Muscle layer of duodenum (tissue), 2 donors: ENCODE data around the gene MGA.
A peak's percentile ranks its signal among the peaks of the same experiment; 100 is the strongest.

Source experiments
- H3K27ac ChIP-seq: one replicate; pipeline ENCODE4 v1.7.0; 2013; ENCODE audit warnings: mild to moderate bottlenecking, low read length
- H3K27me3 ChIP-seq: one replicate; pipeline ENCODE4 v1.7.0; 2013; ENCODE audit warnings: low read depth, mild to moderate bottlenecking, control low read depth, low read length
- H3K36me3 ChIP-seq, 2 donors: one replicate each; pipeline ENCODE4 v1.7.0; 2013; ENCODE audit warnings: low read length in 2 of 2, control low read depth in 1 of 2, mild to moderate bottlenecking in 1 of 2; ENCODE audit not compliant: insufficient read depth in 2 of 2, control insufficient read depth in 1 of 2
- H3K4me1 ChIP-seq, 2 donors: one replicate each; pipeline ENCODE4 v1.7.0; 2013; ENCODE audit warnings: low read length in 2 of 2, mild to moderate bottlenecking in 2 of 2, control low read depth in 1 of 2, moderate library complexity in 1 of 2; ENCODE audit not compliant: insufficient read depth in 2 of 2, control insufficient read depth in 1 of 2
- H3K4me3 ChIP-seq, 2 donors: one replicate each; pipeline ENCODE4 v1.7.0; 2013; ENCODE audit warnings: low read length in 2 of 2, low read depth in 1 of 2, mild to moderate bottlenecking in 1 of 2
- H3K9me3 ChIP-seq, 2 donors: one replicate each; pipeline ENCODE4 v1.7.0; 2013; ENCODE audit warnings: low read length in 2 of 2, control low read depth in 1 of 2, mild to moderate bottlenecking in 1 of 2; ENCODE audit not compliant: control insufficient read depth in 1 of 2
- donor health status: healthy.

The MGA gene

GRCh38 chr15:41659190-41659589 lies 1.0 kb upstream of the MGA start:
- Histone ChIP-seq H3K27ac (no peak overlapping the region), H3K9me3 (no peaks in the 10 kb centered on the region), H3K4me1 (peaks cover 12 to 20% of the 10 kb centered on the region in 2 donors), H3K27me3 (no peaks in the 10 kb centered on the region), H3K4me3 (no peak overlapping the region), H3K36me3 (no peaks in the 10 kb centered on the region)

GRCh38 chr15:41659855-41660234 lies 360 bp upstream of the MGA start:
- no peaks in the 10 kb centered on the region for H3K9me3 ChIP-seq
- peaks cover 12 to 20% of the 10 kb centered on the region in 2 donors for H3K4me1 ChIP-seq
- no peak overlapping the region for H3K27ac ChIP-seq
- H3K27me3 ChIP-seq: no peaks in the 10 kb centered on the region
- no peaks in the 10 kb centered on the region for H3K36me3 ChIP-seq
- peak overlapping the region; percentile 71 to 76 for H3K4me3 ChIP-seq

GRCh38 chr15:41661078-41661517 lies 893 bp downstream of the MGA start:
- H3K36me3 ChIP-seq: no peaks in the 10 kb centered on the region
- peaks cover 12 to 20% of the 10 kb centered on the region in 2 donors for H3K4me1 ChIP-seq
- H3K9me3 ChIP-seq: no peaks in the 10 kb centered on the region
- H3K4me3 ChIP-seq: peak overlapping the region; percentile 71 to 76
- peak overlapping the region; percentile 80 for H3K27ac ChIP-seq
- H3K27me3 ChIP-seq: no peaks in the 10 kb centered on the region

GRCh38 chr15:41661518-41662225 lies 1.5 kb downstream of the MGA start:
- Histone ChIP-seq H3K27me3 (no peaks in the 10 kb centered on the region), H3K9me3 (no peaks in the 10 kb centered on the region), H3K4me3 (peak overlapping the region; percentile 71 to 76), H3K27ac (peak overlapping the region; percentile 80), H3K4me1 (peaks cover 12 to 20% of the 10 kb centered on the region in 2 donors), H3K36me3 (no peaks in the 10 kb centered on the region)

- Histone ChIP-seq H3K4me1 (peaks cover 5% of the 10 kb centered on the region in 2 donors), H3K36me3 (no peaks in the 10 kb centered on the region), H3K9me3 (no peaks in the 10 kb centered on the region), H3K27me3 (no peaks in the 10 kb centered on the region), H3K4me3 (no peak overlapping the region), H3K27ac (no peak overlapping the region)
Observed at GRCh38 chr15:41666353-41666920, 6.2 kb downstream of the MGA start.

- H3K4me1 ChIP-seq: no peaks in the 10 kb centered on the region
- H3K36me3 ChIP-seq: no peaks in the 10 kb centered on the region
- no peak overlapping the region for H3K27ac ChIP-seq
- H3K9me3 ChIP-seq: no peaks in the 10 kb centered on the region
- no peaks in the 10 kb centered on the region for H3K27me3 ChIP-seq
- no peak overlapping the region for H3K4me3 ChIP-seq
Observed at GRCh38 chr15:41669701-41670100, 9.5 kb downstream of the MGA start.

- no peaks in the 10 kb centered on the region for H3K27me3 ChIP-seq
- no peak overlapping the region for H3K4me3 ChIP-seq
- no peaks in the 10 kb centered on the region for H3K4me1 ChIP-seq
- H3K36me3 ChIP-seq: no peaks in the 10 kb centered on the region
- no peak overlapping the region for H3K27ac ChIP-seq
- no peaks in the 10 kb centered on the region for H3K9me3 ChIP-seq
Observed at GRCh38 chr15:41671656-41672648, 11.7 kb downstream of the MGA start.

GRCh38 chr15:41675337-41675736 lies 15.1 kb downstream of the MGA start:
- H3K4me3 ChIP-seq: no peak overlapping the region
- no peak overlapping the region for H3K27ac ChIP-seq
- no peaks in the 10 kb centered on the region for H3K27me3 ChIP-seq
- no peaks in the 10 kb centered on the region for H3K36me3 ChIP-seq
- H3K9me3 ChIP-seq: no peaks in the 10 kb centered on the region
- H3K4me1 ChIP-seq: no peaks in the 10 kb centered on the region

GRCh38 chr15:41678742-41679141 lies 18.5 kb downstream of the MGA start:
- Histone ChIP-seq H3K27ac (no peak overlapping the region), H3K9me3 (no peaks in the 10 kb centered on the region), H3K4me1 (no peaks in the 10 kb centered on the region), H3K36me3 (no peaks in the 10 kb centered on the region), H3K4me3 (no peak overlapping the region), H3K27me3 (no peaks in the 10 kb centered on the region)

- Histone ChIP-seq H3K4me1 (peaks cover 0 to 5% of the 10 kb centered on the region in 2 donors), H3K36me3 (no peaks in the 10 kb centered on the region), H3K27ac (no peak overlapping the region)
Observed at GRCh38 chr15:41683955-41684354, 23.8 kb downstream of the MGA start.

GRCh38 chr15:41688671-41689070 lies 28.5 kb downstream of the MGA start:
- H3K9me3 ChIP-seq: no peaks in the 10 kb centered on the region
- H3K27ac ChIP-seq: no peak overlapping the region
- no peaks in the 10 kb centered on the region for H3K36me3 ChIP-seq
- H3K27me3 ChIP-seq: no peaks in the 10 kb centered on the region
- no peak overlapping the region for H3K4me3 ChIP-seq
- peaks cover 0 to 10% of the 10 kb centered on the region in 2 donors for H3K4me1 ChIP-seq

More at GRCh38 chr15:41683955-41684354, 23.8 kb downstream of the MGA start:
- no peaks in the 10 kb centered on the region for H3K9me3 ChIP-seq
- H3K4me3 ChIP-seq: no peak overlapping the region
- H3K27me3 ChIP-seq: no peaks in the 10 kb centered on the region
